ENCODE results near the gene PRKX.
A peak's percentile ranks its signal among the peaks of the same experiment; 100 is the strongest.
"Not testable (repeated sequence)": the region's sequence is repeated elsewhere in the genome, so short reads cannot be mapped to it uniquely, and the experiment has no call there.

The PRKX gene

GRCh38 chrX:3639858-3640631 lies 73.4 kb downstream of the PRKX start:
- DNase-seq = not testable (repeated sequence)

- no peak for DNase-seq
Measured at GRCh38 chrX:3639236-3639635, 74.2 kb downstream of the PRKX start.

GRCh38 chrX:3638280-3638873 lies 75.1 kb downstream of the PRKX start:
- DNase-seq = peak; percentile 42

- DNase-seq = no peak
Measured at GRCh38 chrX:3636803-3637202, 76.6 kb downstream of the PRKX start.

GRCh38 chrX:3631196-3631595 lies 82.3 kb downstream of the PRKX start:
- DNase-seq = no peak

- DNase-seq = no peak
Measured at GRCh38 chrX:3627594-3627993, 85.9 kb downstream of the PRKX start.

- no peak for DNase-seq
Measured at GRCh38 chrX:3621414-3621813, 92.0 kb downstream of the PRKX start.

- DNase-seq = not testable (repeated sequence)
Measured at GRCh38 chrX:3611744-3612143, 101.7 kb downstream of the PRKX start.

- DNase-seq = no peak
Measured at GRCh38 chrX:3609810-3610209, 103.6 kb downstream of the PRKX start.

- no peak for DNase-seq
Measured at GRCh38 chrX:3603026-3603661, 110.3 kb downstream of the PRKX start.

- DNase-seq = no peak
Measured at GRCh38 chrX:3599802-3600430, 113.5 kb downstream of the PRKX start.

GRCh38 chrX:3598709-3599108 lies 114.7 kb downstream of the PRKX start:
- no peak for DNase-seq

- DNase-seq = no peak
Measured at GRCh38 chrX:3598046-3598605, 115.3 kb downstream of the PRKX start.

GRCh38 chrX:3592184-3592583 lies 121.3 kb downstream of the PRKX start:
- DNase-seq = no peak

GRCh38 chrX:3589474-3589873 lies 124.0 kb downstream of the PRKX start:
- DNase-seq = no peak

GRCh38 chrX:3585719-3586118 lies 127.7 kb downstream of the PRKX start:
- DNase-seq = no peak

- DNase-seq = no peak
Measured at GRCh38 chrX:3584415-3584996, 128.9 kb downstream of the PRKX start.

- DNase-seq = no peak
Measured at GRCh38 chrX:3582451-3582850, 131.0 kb downstream of the PRKX start.

- DNase-seq = no peak
Measured at GRCh38 chrX:3581609-3582108, 131.8 kb downstream of the PRKX start.

- DNase-seq = no peak
Measured at GRCh38 chrX:3577551-3577950, 135.9 kb downstream of the PRKX start.

- no peak for DNase-seq
Measured at GRCh38 chrX:3576886-3577501, 136.5 kb downstream of the PRKX start.

- no peak for DNase-seq
Measured at GRCh38 chrX:3567686-3568085, 145.8 kb downstream of the PRKX start.
